Stimulated activated naive B cell treated with anti-CD40 and anti-IgM and Interleukin-4, amounts not matched to agents 10 μg/mL and 1 μg/mL and 100 μg/mL, for 72 hours (primary cell): ENCODE results near the gene CEP72.
"Not testable (repeated sequence)": the region's sequence is repeated elsewhere in the genome, so short reads cannot be mapped to it uniquely, and the experiment has no call there.

Experiments
- ATAC-seq, 2 donors: fragments of 150-1000 bp; cut with Tn5 transposase; replicated peaks; 2 replicates each; pipeline ENCODE4 v1.10.0; 2021; ENCODE audit warnings: moderate library complexity in 1 of 2
- DNase-seq: peaks from one replicate; pipeline ENCODE4 v3.0.0; 2021
- H3K27ac Mint-ChIP-seq: one replicate; pipeline ENCODE4 v1.8.0; 2022; ENCODE audit warnings: mild to moderate bottlenecking, mixed read lengths
- H3K27me3 Mint-ChIP-seq, 2 donors: one replicate each; pipeline ENCODE4 v1.8.0; 2022; ENCODE audit warnings: mixed read lengths in 2 of 2
- H3K36me3 Mint-ChIP-seq, 2 donors: one replicate each; pipeline ENCODE4 v1.8.0; 2022; ENCODE audit warnings: mixed read lengths in 2 of 2, mild to moderate bottlenecking in 1 of 2
- H3K4me1 Mint-ChIP-seq, 2 donors: one replicate each; pipeline ENCODE4 v1.8.0; 2022; ENCODE audit warnings: mixed read lengths in 2 of 2, mild to moderate bottlenecking in 1 of 2
- H3K4me3 Mint-ChIP-seq, 2 donors: one replicate each; pipeline ENCODE4 v1.8.0; 2022; ENCODE audit warnings: mild to moderate bottlenecking in 2 of 2, mixed read lengths in 2 of 2, moderate library complexity in 1 of 2
- H3K9me3 Mint-ChIP-seq, 2 donors: one replicate each; pipeline ENCODE4 v1.8.0; 2022; ENCODE audit warnings: mixed read lengths in 2 of 2, mild to moderate bottlenecking in 1 of 2

CEP72 gene

GRCh38 chr5:622359-622758 is 10.2 kb downstream of the CEP72 start:
- ATAC-seq (no peak), DNase-seq (no peak)
- Mint-ChIP-seq H3K27ac (no peak overlapping the region), H3K27me3 (no peaks in the 10 kb centered on the region), H3K4me3 (no peak overlapping the region), H3K9me3 (no peaks in the 10 kb centered on the region), H3K4me1 (no peaks in the 10 kb centered on the region), H3K36me3 (peaks cover 78 to 85% of the 10 kb centered on the region in 2 donors)

GRCh38 chr5:622946-623522 is 10.9 kb downstream of the CEP72 start:
- no peak overlapping the region for H3K4me3 Mint-ChIP-seq
- no peak overlapping the region for H3K27ac Mint-ChIP-seq
- ATAC-seq: no peak
- no peaks in the 10 kb centered on the region for H3K4me1 Mint-ChIP-seq
- no peaks in the 10 kb centered on the region for H3K27me3 Mint-ChIP-seq
- H3K9me3 Mint-ChIP-seq: no peaks in the 10 kb centered on the region
- peaks cover 77 to 83% of the 10 kb centered on the region in 2 donors for H3K36me3 Mint-ChIP-seq
- no peak for DNase-seq

- Mint-ChIP-seq H3K36me3 (peaks cover 76 to 79% of the 10 kb centered on the region in 2 donors), H3K4me1 (peaks cover 0 to 2% of the 10 kb centered on the region in 2 donors), H3K27ac (no peak overlapping the region), H3K4me3 (no peak overlapping the region), H3K9me3 (no peaks in the 10 kb centered on the region), H3K27me3 (no peaks in the 10 kb centered on the region)
- ATAC-seq: no peak
- no peak for DNase-seq
Measured at GRCh38 chr5:623531-623930, 11.4 kb downstream of the CEP72 start.

- H3K36me3 Mint-ChIP-seq: peaks cover 77 to 80% of the 10 kb centered on the region in 2 donors
Measured at GRCh38 chr5:624118-624950, 12.2 kb downstream of the CEP72 start.

GRCh38 chr5:624951-625230 is 12.8 kb downstream of the CEP72 start:
- DNase-seq: no peak
- Mint-ChIP-seq H3K4me3 (no peak overlapping the region), H3K9me3 (peaks cover 0 to 2% of the 10 kb centered on the region in 2 donors), H3K27ac (peak overlapping the region; percentile 39), H3K27me3 (no peaks in the 10 kb centered on the region), H3K36me3 (peaks cover 74% of the 10 kb centered on the region in 2 donors), H3K4me1 (peaks cover 0 to 8% of the 10 kb centered on the region in 2 donors)
- no peak for ATAC-seq

More at GRCh38 chr5:624118-624950, 12.2 kb downstream of the CEP72 start:
- Mint-ChIP-seq H3K27ac (no peak overlapping the region), H3K9me3 (peaks cover 0 to 2% of the 10 kb centered on the region in 2 donors), H3K4me1 (peaks cover 0 to 8% of the 10 kb centered on the region in 2 donors), H3K4me3 (no peak overlapping the region), H3K27me3 (no peaks in the 10 kb centered on the region)
- ATAC-seq: no peak
- no peak for DNase-seq

- DNase-seq (no peak), ATAC-seq (no peak)
- H3K27me3 Mint-ChIP-seq: no peaks in the 10 kb centered on the region
- H3K4me3 Mint-ChIP-seq: no peak overlapping the region
- H3K27ac Mint-ChIP-seq: no peak overlapping the region
- peaks cover 68 to 69% of the 10 kb centered on the region in 2 donors for H3K36me3 Mint-ChIP-seq
- peaks cover 0 to 2% of the 10 kb centered on the region in 2 donors for H3K9me3 Mint-ChIP-seq
- H3K4me1 Mint-ChIP-seq: peaks cover 0 to 8% of the 10 kb centered on the region in 2 donors
Measured at GRCh38 chr5:625516-625915, 13.4 kb downstream of the CEP72 start.

GRCh38 chr5:626850-627249 is 14.7 kb downstream of the CEP72 start:
- H3K9me3 Mint-ChIP-seq: peaks cover 0 to 2% of the 10 kb centered on the region in 2 donors
- no peak for DNase-seq
- no peak overlapping the region for H3K4me3 Mint-ChIP-seq
- H3K36me3 Mint-ChIP-seq: peaks cover 58% of the 10 kb centered on the region in 2 donors
- no peaks in the 10 kb centered on the region for H3K27me3 Mint-ChIP-seq
- H3K27ac Mint-ChIP-seq: no peak overlapping the region
- no peak for ATAC-seq
- H3K4me1 Mint-ChIP-seq: peaks cover 0 to 8% of the 10 kb centered on the region in 2 donors

GRCh38 chr5:627840-628239 is 15.7 kb downstream of the CEP72 start:
- H3K4me1 Mint-ChIP-seq: peaks cover 0 to 8% of the 10 kb centered on the region in 2 donors
- H3K27ac Mint-ChIP-seq: no peak overlapping the region
- H3K36me3 Mint-ChIP-seq: peaks cover 51 to 54% of the 10 kb centered on the region in 2 donors
- peaks cover 0 to 2% of the 10 kb centered on the region in 2 donors for H3K9me3 Mint-ChIP-seq
- no peak overlapping the region for H3K4me3 Mint-ChIP-seq
- ATAC-seq: no peak
- no peaks in the 10 kb centered on the region for H3K27me3 Mint-ChIP-seq
- DNase-seq: no peak

GRCh38 chr5:628351-629205 is 16.4 kb downstream of the CEP72 start:
- peak; percentile 31 to 38 for ATAC-seq
- not testable (repeated sequence) for H3K4me3 Mint-ChIP-seq, H3K4me1 Mint-ChIP-seq, H3K27me3 Mint-ChIP-seq, H3K9me3 Mint-ChIP-seq, H3K27ac Mint-ChIP-seq, DNase-seq
- peaks cover 45 to 51% of the 10 kb centered on the region in 2 donors for H3K36me3 Mint-ChIP-seq

GRCh38 chr5:633501-633955 is 21.4 kb downstream of the CEP72 start:
- Mint-ChIP-seq H3K4me1 (peaks cover 0 to 6% of the 10 kb centered on the region in 2 donors), H3K27me3 (no peaks in the 10 kb centered on the region), H3K9me3 (peaks cover 5 to 8% of the 10 kb centered on the region in 2 donors), H3K36me3 (peaks cover 51 to 52% of the 10 kb centered on the region in 2 donors), H3K27ac (no peak overlapping the region), H3K4me3 (no peak overlapping the region)
- no peak for DNase-seq
- ATAC-seq: no peak

- Mint-ChIP-seq H3K4me1 (no peaks in the 10 kb centered on the region), H3K9me3 (peaks cover 3 to 8% of the 10 kb centered on the region in 2 donors), H3K4me3 (no peak overlapping the region), H3K27me3 (no peaks in the 10 kb centered on the region), H3K36me3 (peaks cover 51 to 52% of the 10 kb centered on the region in 2 donors), H3K27ac (no peak overlapping the region)
- no peak for DNase-seq
- ATAC-seq: no peak
Measured at GRCh38 chr5:634191-634590, 22.1 kb downstream of the CEP72 start.

GRCh38 chr5:635306-636055 is 23.3 kb downstream of the CEP72 start:
- DNase-seq (no peak), ATAC-seq (no peak)
- Mint-ChIP-seq H3K27me3 (no peaks in the 10 kb centered on the region), H3K27ac (no peak overlapping the region), H3K36me3 (peaks cover 62 to 64% of the 10 kb centered on the region in 2 donors), H3K4me1 (no peaks in the 10 kb centered on the region), H3K9me3 (peaks cover 3 to 8% of the 10 kb centered on the region in 2 donors), H3K4me3 (no peak overlapping the region)

- Mint-ChIP-seq H3K9me3 (peaks cover 3 to 8% of the 10 kb centered on the region in 2 donors), H3K27me3 (no peaks in the 10 kb centered on the region), H3K4me3 (no peak overlapping the region), H3K27ac (no peak overlapping the region), H3K4me1 (no peaks in the 10 kb centered on the region), H3K36me3 (peaks cover 74 to 76% of the 10 kb centered on the region in 2 donors)
- DNase-seq: no peak
- ATAC-seq: no peak
Measured at GRCh38 chr5:636951-637350, 24.8 kb downstream of the CEP72 start.
